ENCODE results near the gene SCD.

SCD gene

DNA sequence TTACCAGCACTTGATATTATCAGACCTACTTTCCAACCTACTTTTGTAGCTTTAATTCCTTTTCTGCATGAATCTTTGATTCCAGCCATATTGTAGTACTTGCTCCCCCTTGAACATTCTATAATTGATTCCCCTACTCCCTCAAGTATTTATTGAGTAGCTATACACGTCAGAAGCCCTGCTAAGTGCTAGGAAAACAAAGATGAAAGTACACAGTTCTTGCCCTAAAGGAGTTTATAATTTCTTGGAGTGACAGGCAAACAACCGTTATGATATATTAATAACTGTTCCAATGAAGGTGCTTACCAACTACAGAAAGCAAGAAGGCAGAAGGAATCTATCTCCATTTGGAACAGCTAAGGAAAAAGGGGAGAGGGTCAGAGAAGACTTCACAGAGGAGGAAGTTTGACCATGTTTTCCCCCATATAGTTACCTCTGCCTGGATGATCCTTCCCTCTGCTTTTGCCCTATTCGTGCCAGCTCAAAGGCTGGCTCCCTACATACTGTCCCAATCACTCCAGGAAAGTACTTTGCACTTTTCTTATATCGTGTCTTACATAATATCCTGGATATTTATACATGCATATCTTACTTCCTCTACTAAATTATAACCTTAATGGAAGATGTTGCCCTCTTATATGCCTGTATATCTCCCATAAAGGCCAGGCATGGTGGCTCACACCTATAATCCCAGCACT lies 54.7 kb downstream of the SCD start:
- DNase-seq = no peak

- DNase-seq = no peak
These were observed 56.7 kb downstream of the SCD start for GRCh38 chr10:100403734-100404133.

- DNase-seq = no peak
These were observed 66.1 kb downstream of the SCD start for GRCh38 chr10:100413173-100413572.
